ENCODE results near the gene FGFR1OP2.

- TF ChIP-seq TAF1 (IDR thresholded peaks at IDR 0.05; ENCODE audit: borderline replicate concordance, low read depth, low read length) (no peak), POLR2AphosphoS5 (IDR thresholded peaks at IDR 0.05; ENCODE audit: low read depth, low read length) (no peak), POLR2A (IDR thresholded peaks at IDR 0.05; ENCODE audit: low read depth, low read length) (no peak)
Measured at GRCh38 chr12:26921886-26922285, 16.4 kb upstream of the FGFR1OP2 start.
